NB4 (cell line): Measurements from ENCODE around the gene COL7A1.

Source experiments
- CTCF ChIP-seq: IDR thresholded peaks from one replicate; pipeline ENCODE4 v1.5.1; 2012; ENCODE audit warnings: low read depth, low read length
- MYC ChIP-seq: IDR thresholded peaks from 2 replicates; pipeline ENCODE4 v1.6.1; 2011; ENCODE audit warnings: low read depth, low read length
- POLR2A ChIP-seq: IDR thresholded peaks from 2 replicates; pipeline ENCODE4 v1.6.1; 2011; ENCODE audit warnings: mild to moderate bottlenecking; ENCODE audit not compliant: insufficient read length; ENCODE audit errors: extremely low read depth
- TF ChIP-seq, protein P1 (sequence below): IDR thresholded peaks from 2 replicates; pipeline ENCODE4 v1.6.1; 2011; ENCODE audit warnings: low read depth, low read length

GRCh38 chr3:48565186-48565585, 29.9 kb downstream of the COL7A1 start:
- TF ChIP-seq CTCF (no peak), POLR2A (no peak), MYC (no peak)
- TF ChIP-seq, protein P1, sequence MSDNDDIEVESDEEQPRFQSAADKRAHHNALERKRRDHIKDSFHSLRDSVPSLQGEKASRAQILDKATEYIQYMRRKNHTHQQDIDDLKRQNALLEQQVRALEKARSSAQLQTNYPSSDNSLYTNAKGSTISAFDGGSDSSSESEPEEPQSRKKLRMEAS, result no peak
